NB4 (cell line): ENCODE data around the gene PROC.

Experiments used
- CTCF ChIP-seq: IDR thresholded peaks from one replicate; pipeline ENCODE4 v1.5.1; 2012; ENCODE audit warnings: low read depth, low read length
- MAX ChIP-seq: IDR thresholded peaks from 2 replicates; pipeline ENCODE4 v1.6.1; 2011; ENCODE audit warnings: low read depth, low read length
- MYC ChIP-seq: IDR thresholded peaks from 2 replicates; pipeline ENCODE4 v1.6.1; 2011; ENCODE audit warnings: low read depth, low read length
- POLR2A ChIP-seq: IDR thresholded peaks from 2 replicates; pipeline ENCODE4 v1.6.1; 2011; ENCODE audit warnings: mild to moderate bottlenecking; ENCODE audit not compliant: insufficient read length; ENCODE audit errors: extremely low read depth

GRCh38 chr2:127423880-127424279 is 5.7 kb downstream of the PROC start:
- no peak for TF ChIP-seq CTCF
- no peak for TF ChIP-seq POLR2A
- TF ChIP-seq MAX = no peak
- TF ChIP-seq MYC = no peak
